Panc1 (cell line): Measurements from ENCODE around the gene ADGRA1. TPM values are rescaled to one million over a fixed set of nuclear protein-coding genes. Genes with fewer than 3 reads are reported as not detected.

Experiments
- ATAC-seq: fragments of 200-7000 bp; cut with Tn5 transposase; 2 replicates; pipeline ENCODE4 v1.9.1; 2020; ENCODE audit warnings: mild to moderate bottlenecking, moderate library complexity
- BruUV-seq: library from RNA; stranded (reverse); fragments of 400-500 nt; replicated peaks from 2 replicates; lab custom pipeline; 2021; lab: Mats Ljungman, UMichigan
- CTCF ChIA-PET: fragments of 300-600 bp; sonication (Branson Sonifier 250); formaldehyde crosslinking; loops from one replicate; lab custom pipeline; 2022; ENCODE audit warnings: antibody characterized with exemption; lab: Charles Lee
- POLR2A ChIA-PET: fragments of 300-600 bp; sonication (Branson Sonifier 250); formaldehyde crosslinking; loops from one replicate; lab custom pipeline; 2022; ENCODE audit warnings: antibody characterized with exemption; lab: Charles Lee
- DNase-seq: peaks from one replicate; pipeline ENCODE4 v3.0.0-alpha.2; 2010; ENCODE audit warnings: low read depth, low spot score
- H3K27ac ChIP-seq: 2 replicates; pipeline ENCODE4 v1.5.1; 2011; ENCODE audit warnings: mild to moderate bottlenecking, low read length, inconsistent platforms
- H3K27me3 ChIP-seq: fragments of 200-500 bp; sonication (Bioruptor generic); 2 replicates; pipeline ENCODE4 v1.6.0; 2014; ENCODE audit warnings: low read length, inconsistent platforms; ENCODE audit not compliant: control insufficient read depth, insufficient read depth
- H3K36me3 ChIP-seq: fragments of 200-500 bp; sonication (Bioruptor generic); 2 replicates; pipeline ENCODE4 v1.5.1; 2014; ENCODE audit warnings: inconsistent platforms, mild to moderate bottlenecking, low read length, moderate library complexity; ENCODE audit not compliant: control insufficient read depth, insufficient read depth
- H3K4me1 ChIP-seq: 2 replicates; pipeline ENCODE4 v1.5.1; 2011; ENCODE audit warnings: inconsistent platforms, mild to moderate bottlenecking, low read length, moderate library complexity; ENCODE audit not compliant: control insufficient read depth, insufficient read depth
- H3K4me3 ChIP-seq, 2 experiments: 2 replicates each; pipeline ENCODE4 v1.5.1; 2011 to 2012; ENCODE audit warnings: low read depth in 2 of 2, low read length in 2 of 2, mild to moderate bottlenecking in 2 of 2, inconsistent platforms in 1 of 2, moderate library complexity in 1 of 2
- H3K9me3 ChIP-seq: fragments of 200-500 bp; sonication (Bioruptor generic); 2 replicates; pipeline ENCODE4 v1.5.1; 2014; ENCODE audit warnings: low read depth, mild to moderate bottlenecking, inconsistent platforms, low read length, moderate library complexity; ENCODE audit not compliant: control insufficient read depth, insufficient read depth
- CTCF ChIP-seq: fragments of 450-650 bp; IDR thresholded peaks from 2 replicates; pipeline ENCODE4 v1.5.1; 2017; ENCODE audit warnings: mild to moderate bottlenecking
- POLR2AphosphoS5 ChIP-seq: IDR thresholded peaks from 2 replicates; pipeline ENCODE4 v1.6.1; 2012; ENCODE audit warnings: mild to moderate bottlenecking, low read depth, low read length, moderate library complexity
- REST ChIP-seq, 2 experiments: IDR thresholded peaks; 2 replicates each; pipeline ENCODE4 v1.6.1; 2011 to 2012; ENCODE audit warnings: low read depth in 2 of 2, control low read depth in 1 of 2, low read length in 1 of 2, mild to moderate bottlenecking in 1 of 2, moderate library complexity in 1 of 2; ENCODE audit not compliant: insufficient read depth in 1 of 2
- SIN3A ChIP-seq: IDR thresholded peaks from 2 replicates; pipeline ENCODE4 v1.6.1; 2012; ENCODE audit warnings: low read depth, mild to moderate bottlenecking, low read length, moderate library complexity, borderline replicate concordance; ENCODE audit not compliant: insufficient read depth
- TCF7L2 ChIP-seq: IDR thresholded peaks from 2 replicates; pipeline ENCODE4 v1.6.1; 2011; ENCODE audit warnings: mild to moderate bottlenecking, low read depth, low read length, inconsistent platforms
- in situ Hi-C: cut with HindIII; loops from 2 replicates; pipeline ENCODE4 v1.10.0; 2016; ENCODE audit warnings: low sequenced_read_pairs, low pct_unique_long_range_greater_than_20kb
- intact Hi-C: fragments of 100-400 bp; cut with micrococcal nuclease; formaldehyde crosslinking; loops from one replicate; pipeline ENCODE4 v1.10.0; 2022; ENCODE audit not compliant: unreplicated experiment
- total RNA-seq: library from RNA; stranded (reverse); gene quantifications from one replicate; pipeline ENCODE4 v1.2.1, GENCODE V29; 2021; ENCODE audit not compliant: unreplicated experiment

The ADGRA1 gene
- total RNA-seq, 1 experiment from 2014 or later, result 0.05 TPM

- H3K27ac ChIP-seq, result no peak overlapping the region
- H3K27me3 ChIP-seq, result no peaks in the 10 kb centered on the region
- peaks cover 3% of the 10 kb centered on the region; the same call in 1 of the 2 replicates for H3K9me3 ChIP-seq
- DNase-seq, result no peak
- no peaks in the 10 kb centered on the region for H3K4me1 ChIP-seq
- POLR2A ChIA-PET, result no interaction called here
- in situ Hi-C loops, result no loop called here
- no TSS peak for BruUV-seq
- intact Hi-C loops, result no loop called here
- CTCF ChIA-PET, result no interaction called here
- no peaks in the 10 kb centered on the region for H3K36me3 ChIP-seq
- ATAC-seq, result no peak
- H3K4me3 ChIP-seq, result no peak overlapping the region
- no peak for TF ChIP-seq SIN3A
- TF ChIP-seq TCF7L2, result no peak
- no peak for TF ChIP-seq REST (IDR thresholded peaks at IDR 0.05; ENCODE audit: insufficient read depth in 1 of 2, low read depth in 2 of 2, low read length in 1 of 2)
- TF ChIP-seq POLR2AphosphoS5, result no peak
- TF ChIP-seq CTCF, result no peak
These were observed 90.8 kb downstream of the ADGRA1 start for GRCh38 chr10:133178357-133179127.

- no peaks in the 10 kb centered on the region for H3K36me3 ChIP-seq
- in situ Hi-C loops, result no loop called here
- ChIA-PET POLR2A (no interaction called here), CTCF (no interaction called here)
- no peak overlapping the region for H3K4me3 ChIP-seq
- intact Hi-C loops, result no loop called here
- no peaks in the 10 kb centered on the region for H3K27me3 ChIP-seq
- DNase-seq (no peak), ATAC-seq (no peak)
- TF ChIP-seq TCF7L2 (no peak), REST (IDR thresholded peaks at IDR 0.05; ENCODE audit: insufficient read depth in 1 of 2, low read depth in 2 of 2, low read length in 1 of 2) (no peak), POLR2AphosphoS5 (no peak), SIN3A (no peak), CTCF (no peak)
- no TSS peak for BruUV-seq
- H3K4me1 ChIP-seq, result no peaks in the 10 kb centered on the region
- no peak overlapping the region for H3K27ac ChIP-seq
- peaks cover 3% of the 10 kb centered on the region; the same call in 1 of the 2 replicates for H3K9me3 ChIP-seq
These were observed 91.4 kb downstream of the ADGRA1 start for GRCh38 chr10:133179128-133179520.
